Activated CD4-positive, alpha-beta memory T cell treated with anti-CD3 and anti-CD28 coated beads, Interleukin-2, amount 10 ng/mL, durations not matched to agents 7 days and 5 days (primary cell): ENCODE data around the gene SLC4A8. TPM values are rescaled to one million over a fixed set of nuclear protein-coding genes. Genes with fewer than 3 reads are reported as not detected.

Source experiments
- CTCF ChIA-PET: fragments of 350-600 bp; sonication (Branson Sonifier 250); formaldehyde crosslinking; loops from one replicate; lab custom pipeline; 2021; ENCODE audit warnings: antibody characterized with exemption, inconsistent platforms; lab: Charles Lee
- POLR2A ChIA-PET: fragments of 350-600 bp; sonication (Branson Sonifier 250); formaldehyde crosslinking; loops from one replicate; lab custom pipeline; 2021; ENCODE audit warnings: antibody characterized with exemption; lab: Charles Lee
- DNase-seq: peaks from one replicate; pipeline ENCODE4 v3.0.0-alpha.2; 2020
- H3K27ac Mint-ChIP-seq: one replicate; pipeline ENCODE4 v1.8.0; 2021; ENCODE audit warnings: mild to moderate bottlenecking, mixed read lengths
- H3K27me3 Mint-ChIP-seq: one replicate; pipeline ENCODE4 v1.8.0; 2021; ENCODE audit warnings: mixed read lengths
- H3K36me3 Mint-ChIP-seq: one replicate; pipeline ENCODE4 v1.8.0; 2021; ENCODE audit warnings: low read depth, mixed read lengths
- H3K4me1 Mint-ChIP-seq: one replicate; pipeline ENCODE4 v1.8.0; 2021; ENCODE audit warnings: mixed read lengths
- H3K4me3 Mint-ChIP-seq: one replicate; pipeline ENCODE4 v1.8.0; 2021; ENCODE audit warnings: mild to moderate bottlenecking, mixed read lengths
- H3K9me3 Mint-ChIP-seq: one replicate; pipeline ENCODE4 v1.8.0; 2021; ENCODE audit warnings: mixed read lengths
- total RNA-seq, 2 experiments: library from RNA; stranded (reverse); gene quantifications; one replicate each; pipeline ENCODE4 v1.2.3, GENCODE V29; 2021

The SLC4A8 gene
- total RNA-seq, 2 experiments from 2014 or later, result 5.2 to 5.4 TPM

- H3K36me3 Mint-ChIP-seq, result peaks cover 10% of the 10 kb centered on the region
- H3K27me3 Mint-ChIP-seq, result no peaks in the 10 kb centered on the region
- POLR2A ChIA-PET, result interaction anchor here (2.0 to 2.6 kb wide), 2 partner anchors 20 to 306 kb away, joined by 5 to 10 read pairs; partner anchors contain the start of gene CSRNP2
- H3K27ac Mint-ChIP-seq, result peak overlapping the region; percentile 31
- CTCF ChIA-PET, result no interaction called here
- H3K9me3 Mint-ChIP-seq, result no peaks in the 10 kb centered on the region
- no peak overlapping the region for H3K4me3 Mint-ChIP-seq
- peaks cover 64% of the 10 kb centered on the region for H3K4me1 Mint-ChIP-seq
- DNase-seq, result no peak
These were observed 35.2 kb upstream of the SLC4A8 start for GRCh38 chr12:51389302-51389999.

GRCh38 chr12:51390457-51390856 lies 34.2 kb upstream of the SLC4A8 start:
- Mint-ChIP-seq H3K4me3 (peak overlapping the region; percentile 89), H3K36me3 (peaks cover 8% of the 10 kb centered on the region), H3K9me3 (no peaks in the 10 kb centered on the region), H3K27me3 (no peaks in the 10 kb centered on the region), H3K4me1 (peaks cover 74% of the 10 kb centered on the region), H3K27ac (peak overlapping the region; percentile 51)
- ChIA-PET POLR2A (interaction anchor here (1.4 to 2.6 kb wide), 3 partner anchors 19 to 307 kb away, joined by 4 to 10 read pairs (median 5); partner anchors contain the start of gene CSRNP2), CTCF (interaction anchor here (1.0 kb wide), 1 partner anchor 21 kb away, joined by 3 read pairs; no protein-coding TSS in a partner anchor)
- no peak for DNase-seq

GRCh38 chr12:51390891-51391282 lies 33.7 kb upstream of the SLC4A8 start:
- Mint-ChIP-seq H3K4me3 (peak overlapping the region; percentile 89), H3K4me1 (peaks cover 78% of the 10 kb centered on the region), H3K27me3 (no peaks in the 10 kb centered on the region), H3K27ac (peak overlapping the region; percentile 55), H3K36me3 (peaks cover 6% of the 10 kb centered on the region), H3K9me3 (no peaks in the 10 kb centered on the region)
- CTCF ChIA-PET, result interaction anchor here (1.0 kb wide), 1 partner anchor 22 kb away, joined by 3 read pairs; no protein-coding TSS in a partner anchor
- DNase-seq, result peak; percentile 24
- POLR2A ChIA-PET, result interaction anchor here (0.8 to 2.6 kb wide), 4 partner anchors 10 to 308 kb away, joined by 4 to 11 read pairs (median 4); partner anchors contain the start of gene CSRNP2

GRCh38 chr12:51391283-51392123 lies 33.1 kb upstream of the SLC4A8 start, which contains the start of gene GALNT6:
Gene GALNT6, minus strand, starts transcription at chr12:51391406. Its CDS starts 11,625 bp downstream, at chr12:51379781.
- H3K27me3 Mint-ChIP-seq, result no peaks in the 10 kb centered on the region
- H3K4me3 Mint-ChIP-seq, result peak within 1 kb of the TSS; percentile 89
- ChIA-PET POLR2A (interaction anchor here (0.7 to 2.6 kb wide), 7 partner anchors 8 to 309 kb away, joined by 3 to 11 read pairs (median 4); partner anchors contain the start of genes CSRNP2 and DAZAP2), CTCF (interaction anchor here (1.0 kb wide), 1 partner anchor 22 kb away, joined by 3 read pairs; no protein-coding TSS in a partner anchor)
- DNase-seq, result peak; percentile 69
- peaks cover 79% of the 10 kb centered on the region for H3K4me1 Mint-ChIP-seq
- H3K27ac Mint-ChIP-seq, result peak within 1 kb of the TSS; percentile 55
- peaks cover 6% of the 10 kb centered on the region for H3K36me3 Mint-ChIP-seq
- no peaks in the 10 kb centered on the region for H3K9me3 Mint-ChIP-seq

GRCh38 chr12:51392556-51393237 lies 31.9 kb upstream of the SLC4A8 start:
- Mint-ChIP-seq H3K4me3 (peak overlapping the region; percentile 76), H3K36me3 (peaks cover 6% of the 10 kb centered on the region), H3K9me3 (no peaks in the 10 kb centered on the region), H3K4me1 (peaks cover 77% of the 10 kb centered on the region), H3K27ac (peak overlapping the region; percentile 96), H3K27me3 (peaks cover 2% of the 10 kb centered on the region)
- peak; percentile 26 for DNase-seq
- ChIA-PET POLR2A (interaction anchor here (1.2 to 3.5 kb wide), 5 partner anchors 9 to 154 kb away, joined by 3 to 34 read pairs (median 7); partner anchors contain the start of gene DAZAP2), CTCF (no interaction called here)

GRCh38 chr12:51393676-51394545 lies 30.7 kb upstream of the SLC4A8 start:
- peak overlapping the region; percentile 76 for H3K4me3 Mint-ChIP-seq
- POLR2A ChIA-PET, result interaction anchor here (0.5 to 3.5 kb wide), 8 partner anchors 9 to 1034 kb away, joined by 3 to 34 read pairs (median 6); no protein-coding TSS in a partner anchor

GRCh38 chr12:51395283-51396230 lies 29.1 kb upstream of the SLC4A8 start:
- Mint-ChIP-seq H3K4me1 (peaks cover 51% of the 10 kb centered on the region), H3K4me3 (peak overlapping the region; percentile 76), H3K27ac (peak overlapping the region; percentile 96), H3K36me3 (no peaks in the 10 kb centered on the region), H3K9me3 (no peaks in the 10 kb centered on the region), H3K27me3 (peaks cover 7% of the 10 kb centered on the region)
- DNase-seq, result peak; percentile 45
- POLR2A ChIA-PET, result interaction anchor here (0.6 to 3.5 kb wide), 15 partner anchors 12 to 1173 kb away, joined by 3 to 34 read pairs (median 4); partner anchors contain the start of genes ATF1, BIN2 and SLC11A2
- CTCF ChIA-PET, result interaction anchor here (1.1 to 2.8 kb wide), 4 partner anchors 26 to 143 kb away, joined by 3 to 14 read pairs (median 4); no protein-coding TSS in a partner anchor

More at GRCh38 chr12:51393676-51394545, 30.7 kb upstream of the SLC4A8 start:
- H3K36me3 Mint-ChIP-seq, result no peaks in the 10 kb centered on the region
- peaks cover 66% of the 10 kb centered on the region for H3K4me1 Mint-ChIP-seq
- H3K9me3 Mint-ChIP-seq, result no peaks in the 10 kb centered on the region
- CTCF ChIA-PET, result interaction anchor here (1.0 to 2.8 kb wide), 3 partner anchors 25 to 31 kb away, joined by 3 to 14 read pairs (median 4); partner anchors contain the start of gene SLC4A8
- peak; percentile 69 for DNase-seq
- H3K27ac Mint-ChIP-seq, result peak overlapping the region; percentile 96
- peaks cover 7% of the 10 kb centered on the region for H3K27me3 Mint-ChIP-seq

- POLR2A ChIA-PET, result no interaction called here
- no peaks in the 10 kb centered on the region for H3K36me3 Mint-ChIP-seq
- H3K9me3 Mint-ChIP-seq, result no peaks in the 10 kb centered on the region
- peaks cover 7% of the 10 kb centered on the region for H3K27me3 Mint-ChIP-seq
- H3K4me1 Mint-ChIP-seq, result peaks cover 37% of the 10 kb centered on the region
- CTCF ChIA-PET, result interaction anchor here (1.5 kb wide), 1 partner anchor 135 kb away, joined by 4 read pairs; no protein-coding TSS in a partner anchor
- no peak overlapping the region for H3K27ac Mint-ChIP-seq
- no peak overlapping the region for H3K4me3 Mint-ChIP-seq
- DNase-seq, result no peak
These were observed 27.0 kb upstream of the SLC4A8 start for GRCh38 chr12:51397670-51398069.

- ChIA-PET POLR2A (no interaction called here), CTCF (no interaction called here)
- no peak overlapping the region for H3K27ac Mint-ChIP-seq
- DNase-seq, result no peak
- no peaks in the 10 kb centered on the region for H3K9me3 Mint-ChIP-seq
- no peaks in the 10 kb centered on the region for H3K36me3 Mint-ChIP-seq
- H3K4me1 Mint-ChIP-seq, result peaks cover 15% of the 10 kb centered on the region
- peaks cover 7% of the 10 kb centered on the region for H3K27me3 Mint-ChIP-seq
- H3K4me3 Mint-ChIP-seq, result no peak overlapping the region
These were observed 24.7 kb upstream of the SLC4A8 start for GRCh38 chr12:51399891-51400290.

- no peak for DNase-seq
- Mint-ChIP-seq H3K36me3 (no peaks in the 10 kb centered on the region), H3K4me3 (no peak overlapping the region), H3K9me3 (no peaks in the 10 kb centered on the region), H3K27ac (no peak overlapping the region), H3K27me3 (peaks cover 7% of the 10 kb centered on the region), H3K4me1 (peaks cover 4% of the 10 kb centered on the region)
- ChIA-PET CTCF (interaction anchor here (0.6 kb wide), 1 partner anchor 82 kb away, joined by 4 read pairs; no protein-coding TSS in a partner anchor), POLR2A (no interaction called here)
These were observed 23.6 kb upstream of the SLC4A8 start for GRCh38 chr12:51401020-51401419.
